HG03139 (cell line): ENCODE data around the gene PPP1R27.

Experiments
- ATAC-seq: cut with Tn5 transposase; IDR thresholded peaks from one replicate; pipeline ENCODE4 v1.9.1; 2021; ENCODE audit not compliant: unreplicated experiment

The PPP1R27 gene

GRCh38 chr17:81822312-81822637, 12.6 kb downstream of the PPP1R27 start:
- ATAC-seq = no peak

- no peak for ATAC-seq
Measured at GRCh38 chr17:81821603-81822311, 13.1 kb downstream of the PPP1R27 start.

GRCh38 chr17:81821147-81821546, 13.7 kb downstream of the PPP1R27 start:
- ATAC-seq = no peak

- ATAC-seq = no peak
Measured at GRCh38 chr17:81819708-81820107, 15.1 kb downstream of the PPP1R27 start.

- no peak for ATAC-seq
Measured at GRCh38 chr17:81817758-81818147, 17.1 kb downstream of the PPP1R27 start.

GRCh38 chr17:81815646-81815986, 19.2 kb downstream of the PPP1R27 start:
- ATAC-seq = no peak

- ATAC-seq = no peak
Measured at GRCh38 chr17:81814748-81815645, 19.9 kb downstream of the PPP1R27 start.

- no peak for ATAC-seq
Measured at GRCh38 chr17:81813861-81814683, 20.8 kb downstream of the PPP1R27 start.

GRCh38 chr17:81813371-81813684, 21.5 kb downstream of the PPP1R27 start:
- no peak for ATAC-seq

GRCh38 chr17:81812571-81813370, 22.1 kb downstream of the PPP1R27 start:
- no peak for ATAC-seq

- ATAC-seq = no peak
Measured at GRCh38 chr17:81811705-81812570, 22.9 kb downstream of the PPP1R27 start.

- no peak for ATAC-seq
Measured at GRCh38 chr17:81810892-81811704, 23.8 kb downstream of the PPP1R27 start.

GRCh38 chr17:81810476-81810875, 24.4 kb downstream of the PPP1R27 start:
- ATAC-seq = no peak

GRCh38 chr17:81809556-81809998, 25.3 kb downstream of the PPP1R27 start:
- ATAC-seq = no peak

GRCh38 chr17:81808778-81809555, 25.9 kb downstream of the PPP1R27 start:
- ATAC-seq = no peak

GRCh38 chr17:81807839-81808238, 27.0 kb downstream of the PPP1R27 start:
- ATAC-seq = no peak

GRCh38 chr17:81807210-81807719, 27.6 kb downstream of the PPP1R27 start:
- ATAC-seq = no peak
